Measurements from ENCODE around the gene DDR2. TPM values are rescaled to one million over a fixed set of nuclear protein-coding genes. Genes with fewer than 3 reads are reported as not detected.

The DDR2 gene
- total and polyA plus RNA-seq, 2 donors from 2014 or later: 3.9 to 19.8 TPM

- no peak overlapping the region for H3K4me3 ChIP-seq (ENCODE audit: low read length in 3 of 3)
- H3K9me3 ChIP-seq (ENCODE audit: control insufficient read depth in 2 of 3, insufficient read depth in 1 of 3, low read length in 3 of 3): no peaks in the 10 kb centered on the region
- no peaks in the 10 kb centered on the region for H3K4me1 ChIP-seq (ENCODE audit: control insufficient read depth in 2 of 3, insufficient read depth in 2 of 3, low read depth in 1 of 3, low read length in 3 of 3)
- no peaks in the 10 kb centered on the region for H3K36me3 ChIP-seq (ENCODE audit: control insufficient read depth in 2 of 3, insufficient read depth in 3 of 3, low read length in 3 of 3)
- intact Hi-C loops (cut with DNase I): no loop called here
- DNase-seq (no peak), FAIRE-seq (no peak)
- H3K9ac ChIP-seq (ENCODE audit: low read length in 3 of 3): no peak overlapping the region
- H3K27ac ChIP-seq (ENCODE audit: low read depth in 2 of 2, low read length in 2 of 2): no peak overlapping the region
- TF ChIP-seq, protein P1, sequence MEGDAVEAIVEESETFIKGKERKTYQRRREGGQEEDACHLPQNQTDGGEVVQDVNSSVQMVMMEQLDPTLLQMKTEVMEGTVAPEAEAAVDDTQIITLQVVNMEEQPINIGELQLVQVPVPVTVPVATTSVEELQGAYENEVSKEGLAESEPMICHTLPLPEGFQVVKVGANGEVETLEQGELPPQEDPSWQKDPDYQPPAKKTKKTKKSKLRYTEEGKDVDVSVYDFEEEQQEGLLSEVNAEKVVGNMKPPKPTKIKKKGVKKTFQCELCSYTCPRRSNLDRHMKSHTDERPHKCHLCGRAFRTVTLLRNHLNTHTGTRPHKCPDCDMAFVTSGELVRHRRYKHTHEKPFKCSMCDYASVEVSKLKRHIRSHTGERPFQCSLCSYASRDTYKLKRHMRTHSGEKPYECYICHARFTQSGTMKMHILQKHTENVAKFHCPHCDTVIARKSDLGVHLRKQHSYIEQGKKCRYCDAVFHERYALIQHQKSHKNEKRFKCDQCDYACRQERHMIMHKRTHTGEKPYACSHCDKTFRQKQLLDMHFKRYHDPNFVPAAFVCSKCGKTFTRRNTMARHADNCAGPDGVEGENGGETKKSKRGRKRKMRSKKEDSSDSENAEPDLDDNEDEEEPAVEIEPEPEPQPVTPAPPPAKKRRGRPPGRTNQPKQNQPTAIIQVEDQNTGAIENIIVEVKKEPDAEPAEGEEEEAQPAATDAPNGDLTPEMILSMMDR (IDR thresholded peaks at IDR 0.05; ENCODE audit: borderline replicate concordance, extremely low read depth, insufficient read depth): no peak
- H3K27me3 ChIP-seq (ENCODE audit: control insufficient read depth, insufficient read depth, low read length): no peaks in the 10 kb centered on the region
These were observed 85.4 kb downstream of the DDR2 start for GRCh38 chr1:162717548-162718184.

GRCh38 chr1:162719678-162720077, 87.4 kb downstream of the DDR2 start:
- H3K4me3 ChIP-seq (ENCODE audit: low read length in 3 of 3): no peak overlapping the region
- TF ChIP-seq, protein P1 (IDR thresholded peaks at IDR 0.05; ENCODE audit: borderline replicate concordance, extremely low read depth, insufficient read depth): no peak
- no peaks in the 10 kb centered on the region for H3K4me1 ChIP-seq (ENCODE audit: control insufficient read depth in 2 of 3, insufficient read depth in 2 of 3, low read depth in 1 of 3, low read length in 3 of 3)
- DNase-seq (no peak), FAIRE-seq (no peak)
- H3K9ac ChIP-seq (ENCODE audit: low read length in 3 of 3): no peak overlapping the region
- intact Hi-C loops (cut with DNase I): no loop called here
- no peaks in the 10 kb centered on the region for H3K36me3 ChIP-seq (ENCODE audit: control insufficient read depth in 2 of 3, insufficient read depth in 3 of 3, low read length in 3 of 3)
- no peak overlapping the region for H3K27ac ChIP-seq (ENCODE audit: low read depth in 2 of 2, low read length in 2 of 2)
- no peaks in the 10 kb centered on the region for H3K9me3 ChIP-seq (ENCODE audit: control insufficient read depth in 2 of 3, insufficient read depth in 1 of 3, low read length in 3 of 3)
- H3K27me3 ChIP-seq (ENCODE audit: control insufficient read depth, insufficient read depth, low read length): no peaks in the 10 kb centered on the region

- TF ChIP-seq, protein P1 (IDR thresholded peaks at IDR 0.05; ENCODE audit: borderline replicate concordance, extremely low read depth, insufficient read depth): no peak
- intact Hi-C loops (cut with DNase I): no loop called here
- Histone ChIP-seq H3K9me3 (ENCODE audit: control insufficient read depth in 2 of 3, insufficient read depth in 1 of 3, low read length in 3 of 3) (no peaks in the 10 kb centered on the region), H3K36me3 (ENCODE audit: control insufficient read depth in 2 of 3, insufficient read depth in 3 of 3, low read length in 3 of 3) (no peaks in the 10 kb centered on the region), H3K4me3 (ENCODE audit: low read length in 3 of 3) (no peak overlapping the region), H3K27me3 (ENCODE audit: control insufficient read depth, insufficient read depth, low read length) (no peaks in the 10 kb centered on the region), H3K9ac (ENCODE audit: low read length in 3 of 3) (no peak overlapping the region), H3K4me1 (ENCODE audit: control insufficient read depth in 2 of 3, insufficient read depth in 2 of 3, low read depth in 1 of 3, low read length in 3 of 3) (no peaks in the 10 kb centered on the region), H3K27ac (ENCODE audit: low read depth in 2 of 2, low read length in 2 of 2) (no peak overlapping the region)
- no peak for DNase-seq
- FAIRE-seq: no peak
These were observed 88.7 kb downstream of the DDR2 start for GRCh38 chr1:162720996-162721395.

DNA sequence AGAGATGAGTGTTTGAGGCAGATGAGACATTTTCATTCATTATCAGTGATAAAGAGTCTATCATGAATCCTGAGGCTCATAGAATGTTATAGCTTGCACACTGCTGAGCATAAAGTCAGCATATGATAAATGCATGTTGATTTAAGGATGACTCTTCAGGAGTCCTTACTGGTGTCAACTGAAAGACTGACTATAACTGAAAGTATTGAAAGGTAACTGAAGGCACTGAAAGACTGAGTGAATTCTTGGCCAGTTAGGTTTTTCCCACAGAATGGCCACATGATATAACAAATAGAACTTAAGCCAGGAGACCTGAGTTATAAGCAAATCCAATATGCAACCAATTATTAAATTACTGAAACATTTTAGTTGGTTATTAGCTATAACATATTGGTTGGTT, 89.2 kb downstream of the DDR2 start:
- FAIRE-seq: no peak
- intact Hi-C loops (cut with DNase I): no loop called here

More for the DNA sequence above, 89.2 kb downstream of the DDR2 start:
- no peaks in the 10 kb centered on the region for H3K4me1 ChIP-seq (ENCODE audit: control insufficient read depth in 2 of 3, insufficient read depth in 2 of 3, low read depth in 1 of 3, low read length in 3 of 3)
- no peak for DNase-seq
- H3K4me3 ChIP-seq (ENCODE audit: low read length in 3 of 3): no peak overlapping the region
- TF ChIP-seq, protein P1 (IDR thresholded peaks at IDR 0.05; ENCODE audit: borderline replicate concordance, extremely low read depth, insufficient read depth): no peak
- no peak overlapping the region for H3K27ac ChIP-seq (ENCODE audit: low read depth in 2 of 2, low read length in 2 of 2)
- H3K9me3 ChIP-seq (ENCODE audit: control insufficient read depth in 2 of 3, insufficient read depth in 1 of 3, low read length in 3 of 3): no peaks in the 10 kb centered on the region
- H3K27me3 ChIP-seq (ENCODE audit: control insufficient read depth, insufficient read depth, low read length): no peaks in the 10 kb centered on the region
- H3K36me3 ChIP-seq (ENCODE audit: control insufficient read depth in 2 of 3, insufficient read depth in 3 of 3, low read length in 3 of 3): no peaks in the 10 kb centered on the region
- H3K9ac ChIP-seq (ENCODE audit: low read length in 3 of 3): no peak overlapping the region
